COLO668 (cell line): Measurements from ENCODE around the gene ABCA8.

Experiments used
- DNase-seq: peaks from one replicate; lab custom pipeline; 2025; ENCODE audit not compliant: unreplicated experiment; lab: John Stamatoyannopoulos, UW

The ABCA8 gene

DNA sequence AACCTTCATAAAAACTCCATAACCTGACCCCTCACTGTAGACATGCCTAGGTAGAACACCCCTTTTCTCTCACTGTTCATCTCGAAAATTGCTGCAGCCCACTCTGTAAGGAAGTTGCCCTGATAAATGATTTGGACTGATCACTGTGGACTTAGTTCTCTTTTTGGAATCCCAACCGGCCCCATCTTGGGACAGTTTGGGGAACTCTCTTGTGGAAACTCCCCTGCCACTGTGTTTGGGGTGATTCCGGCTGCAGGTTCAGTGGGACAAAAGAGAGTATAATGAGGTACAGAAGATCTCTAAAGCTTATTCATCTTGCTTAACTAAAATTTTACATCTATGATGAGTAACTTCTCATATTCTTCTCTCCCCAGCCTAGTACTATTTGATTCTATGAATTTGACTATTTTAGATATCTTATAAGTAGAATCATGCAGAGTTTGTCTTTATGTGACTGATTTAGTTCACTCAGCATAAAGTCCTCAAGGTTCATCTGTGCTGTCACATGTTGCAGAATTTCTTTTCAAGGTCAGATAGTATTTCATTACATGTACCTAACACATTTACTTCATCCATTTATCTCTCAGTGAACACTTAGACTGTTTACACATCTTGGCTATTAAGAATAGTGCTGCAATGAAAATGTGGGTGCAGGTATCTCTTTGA, 84.9 kb downstream of the ABCA8 start:
- DNase-seq: no peak

DNA sequence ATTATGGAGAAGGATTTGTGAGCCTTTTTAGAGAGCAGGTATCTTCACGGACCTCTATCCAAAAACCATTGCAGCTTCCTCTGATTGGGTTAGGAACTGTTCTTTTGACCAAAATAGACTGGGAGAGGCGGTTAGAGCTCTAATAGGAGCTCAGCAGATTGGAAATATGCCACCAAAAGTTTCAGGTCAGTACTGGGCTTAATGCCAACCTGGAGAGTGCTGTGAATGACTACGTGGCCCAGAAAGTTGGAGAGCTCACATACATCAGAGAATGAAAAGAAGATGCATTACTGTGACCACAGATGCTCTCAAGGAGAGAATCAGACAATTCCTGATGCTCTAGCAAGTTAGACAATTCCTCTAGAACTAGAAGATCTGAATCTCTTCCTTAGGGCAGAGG, 86.5 kb downstream of the ABCA8 start:
- DNase-seq: no peak

DNA sequence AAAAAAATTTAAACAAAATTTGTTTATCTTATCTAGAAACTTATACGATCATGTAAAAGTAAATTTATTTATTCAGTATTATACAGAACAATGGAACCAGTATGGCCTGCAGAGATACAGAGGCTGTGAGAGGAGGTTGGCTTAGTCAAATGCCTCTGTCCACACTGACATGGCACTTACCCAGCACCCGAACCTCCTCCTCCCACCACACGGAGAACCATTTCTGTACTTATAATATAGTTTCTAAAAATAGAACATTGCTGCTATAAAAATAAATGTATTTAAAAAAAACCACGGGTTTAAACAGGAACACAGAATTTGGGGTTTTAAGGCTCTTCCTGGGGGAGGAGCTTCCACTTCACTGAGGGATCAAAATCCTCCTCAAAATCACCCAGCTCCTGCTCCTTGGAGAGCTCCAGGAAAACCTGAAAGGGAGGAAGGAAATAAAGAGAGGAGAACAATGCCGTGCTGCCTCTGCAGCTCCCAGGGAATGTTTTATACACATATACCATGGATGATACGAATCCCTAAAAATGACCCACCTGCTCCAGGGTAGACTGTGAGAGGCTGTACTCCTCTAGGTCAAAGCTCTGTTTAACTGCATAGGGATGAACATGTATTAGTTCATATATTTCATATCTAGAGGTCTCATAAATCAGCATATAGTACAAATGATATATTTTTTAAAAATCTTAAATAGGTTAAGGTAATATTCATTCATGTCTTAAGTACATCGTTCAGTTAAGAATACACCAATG, 87.3 kb downstream of the ABCA8 start:
- no peak for DNase-seq

DNA sequence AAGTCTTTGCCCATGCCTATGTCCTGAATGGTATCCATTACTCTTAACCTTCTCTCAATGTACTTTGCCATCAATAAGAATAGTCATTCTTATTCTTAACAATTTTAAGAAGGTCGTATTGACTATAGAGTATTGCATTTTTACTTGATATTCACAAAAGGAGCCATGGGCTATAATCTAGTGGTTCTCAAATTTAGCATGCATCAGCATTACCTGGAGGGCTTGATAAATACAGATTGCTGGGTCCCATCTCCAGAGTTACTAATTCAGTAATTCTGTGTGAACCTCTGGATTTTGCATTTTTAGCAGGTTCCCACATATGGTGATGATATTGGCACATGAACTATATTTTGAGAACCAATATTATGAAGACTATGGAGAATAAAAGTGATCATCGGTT, 89.6 kb downstream of the ABCA8 start:
- no peak for DNase-seq

DNA sequence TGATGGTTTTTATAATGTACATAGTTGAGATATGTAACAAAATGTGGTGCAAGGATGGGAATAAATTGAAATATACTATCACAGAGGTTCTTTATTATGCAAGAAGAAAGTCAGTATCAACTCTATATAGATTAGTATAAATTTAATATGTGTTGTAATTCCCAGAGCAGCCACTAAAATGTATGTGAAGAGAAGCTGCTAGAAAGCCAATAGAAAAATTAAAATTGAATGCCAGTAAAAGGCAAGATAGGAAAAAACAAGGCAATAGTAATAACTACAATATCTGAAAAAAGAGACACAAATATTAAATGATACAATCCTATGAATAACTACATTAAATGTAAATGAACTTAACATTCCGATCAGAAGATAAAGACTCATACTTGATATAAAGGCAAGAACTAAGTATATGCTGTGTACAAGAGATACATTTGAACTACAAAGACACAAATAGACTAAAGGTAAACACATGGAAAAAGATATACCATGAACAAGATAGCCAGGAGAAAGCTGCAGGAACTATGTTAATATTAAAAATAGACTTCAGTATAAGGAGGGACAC, 92.0 kb downstream of the ABCA8 start:
- no peak for DNase-seq

DNA sequence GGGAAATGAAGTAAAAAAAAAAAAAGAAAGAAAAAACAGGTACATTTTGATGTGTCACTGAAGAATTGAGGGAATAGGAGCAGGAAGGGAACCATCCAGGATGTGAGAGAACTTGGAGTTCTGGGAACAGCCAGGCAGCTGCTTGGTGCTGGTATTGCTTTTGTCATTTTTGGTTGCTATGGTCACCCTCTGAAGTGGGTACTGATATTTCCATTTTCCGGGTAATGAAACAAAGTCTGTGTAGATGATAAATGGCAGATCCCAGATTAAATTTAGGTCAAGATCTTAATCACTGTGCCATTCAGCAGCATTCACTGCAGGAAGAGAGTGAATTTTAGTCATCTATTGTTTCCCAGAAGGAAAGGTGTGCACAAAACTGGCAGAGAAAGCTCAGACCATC, 93.6 kb downstream of the ABCA8 start:
- peak; percentile 56 for DNase-seq

DNA sequence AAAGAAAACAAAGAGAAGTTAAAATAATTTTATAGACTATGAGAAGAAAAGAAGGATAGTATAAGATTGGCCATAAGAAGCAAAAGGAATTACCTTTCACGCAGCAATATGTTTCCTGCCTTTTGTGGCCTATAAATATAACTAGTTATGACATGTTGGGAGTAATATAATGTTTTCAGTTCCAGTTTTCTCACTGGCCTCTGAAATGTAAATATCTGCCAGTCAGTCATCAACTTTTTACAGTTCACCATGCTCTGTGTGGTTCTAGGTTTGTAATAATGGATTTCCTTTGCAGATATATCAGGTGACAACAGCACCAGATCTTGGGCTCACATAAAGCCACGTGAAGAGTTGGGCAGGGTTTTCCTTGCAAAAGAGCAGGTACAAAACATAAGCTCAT, 94.3 kb downstream of the ABCA8 start:
- DNase-seq: no peak

DNA sequence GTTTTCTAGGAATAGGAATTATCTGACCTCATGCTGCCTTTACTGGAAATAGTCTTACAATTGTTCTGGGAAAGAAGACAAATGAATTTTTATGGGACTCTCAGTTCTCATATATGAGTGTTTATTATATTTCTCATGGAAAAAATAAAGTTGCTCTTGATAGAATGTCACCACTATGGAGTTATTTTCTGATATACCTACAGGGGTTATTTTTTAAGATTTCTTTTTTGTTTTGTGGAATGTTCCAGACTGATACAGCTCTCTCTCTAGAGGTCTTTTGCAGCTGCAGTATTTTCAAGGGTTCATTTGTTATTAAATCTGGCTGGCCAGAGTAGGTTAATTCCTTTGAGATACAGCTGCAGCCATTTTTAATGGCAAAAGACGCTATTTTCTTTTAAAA, 100.7 kb downstream of the ABCA8 start:
- DNase-seq: no peak

DNA sequence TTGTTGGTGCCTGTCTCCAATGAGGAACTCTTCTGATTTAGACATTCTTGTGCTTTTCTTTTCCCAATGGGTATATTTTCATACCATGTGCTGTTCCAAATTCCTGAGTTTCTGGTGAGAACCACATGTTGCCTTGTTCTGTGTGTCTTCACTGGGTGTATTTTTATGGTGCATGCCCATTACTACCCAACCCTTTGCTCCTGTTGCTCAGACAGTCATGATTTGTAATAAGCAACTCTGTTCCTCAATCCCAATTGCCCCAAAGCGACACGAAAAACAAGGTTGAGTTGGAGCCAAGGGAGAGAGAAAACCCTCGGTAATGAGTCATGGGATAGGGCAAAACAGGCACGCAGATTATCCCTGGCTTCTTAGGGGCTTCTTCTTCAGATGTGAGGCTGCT, 101.8 kb downstream of the ABCA8 start:
- DNase-seq: no peak

DNA sequence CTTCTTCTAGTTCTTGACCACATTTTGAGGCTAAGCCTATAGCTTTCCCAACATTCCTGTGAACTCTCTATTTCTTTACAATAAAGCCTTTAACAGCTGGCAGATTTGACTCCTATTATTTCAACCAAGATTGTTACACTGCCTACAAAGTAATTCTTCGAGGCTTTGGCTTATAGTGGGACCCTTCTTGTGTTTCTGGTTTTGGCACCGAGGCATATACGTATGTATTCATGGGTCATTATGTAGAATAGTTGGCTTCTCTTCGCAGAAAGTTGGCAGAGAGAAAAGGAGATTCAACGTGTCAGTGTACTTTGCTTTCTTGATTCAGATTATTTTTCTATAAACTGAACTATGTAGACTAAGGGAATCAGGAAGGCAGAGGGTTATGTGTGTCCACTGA, 102.2 kb downstream of the ABCA8 start:
- no peak for DNase-seq

DNA sequence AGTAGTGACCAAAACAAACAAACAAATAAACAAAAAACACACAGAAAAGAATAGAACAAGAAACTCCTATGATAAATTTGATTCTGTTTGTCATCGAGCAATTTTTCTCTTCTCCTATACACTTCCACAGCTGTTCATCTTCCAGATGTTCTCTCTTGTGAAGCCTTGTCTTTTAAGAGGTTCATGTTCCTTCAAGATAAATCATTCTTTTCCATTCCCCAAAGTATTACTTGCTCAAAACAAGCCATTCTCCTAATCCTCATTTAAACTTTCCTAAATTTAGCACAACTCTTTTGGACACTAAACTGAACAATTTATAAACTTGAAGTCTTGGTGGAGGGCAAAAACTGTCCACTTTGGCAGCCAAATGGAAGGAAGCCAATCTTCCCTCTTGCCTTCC, 103.3 kb downstream of the ABCA8 start:
- DNase-seq: no peak

DNA sequence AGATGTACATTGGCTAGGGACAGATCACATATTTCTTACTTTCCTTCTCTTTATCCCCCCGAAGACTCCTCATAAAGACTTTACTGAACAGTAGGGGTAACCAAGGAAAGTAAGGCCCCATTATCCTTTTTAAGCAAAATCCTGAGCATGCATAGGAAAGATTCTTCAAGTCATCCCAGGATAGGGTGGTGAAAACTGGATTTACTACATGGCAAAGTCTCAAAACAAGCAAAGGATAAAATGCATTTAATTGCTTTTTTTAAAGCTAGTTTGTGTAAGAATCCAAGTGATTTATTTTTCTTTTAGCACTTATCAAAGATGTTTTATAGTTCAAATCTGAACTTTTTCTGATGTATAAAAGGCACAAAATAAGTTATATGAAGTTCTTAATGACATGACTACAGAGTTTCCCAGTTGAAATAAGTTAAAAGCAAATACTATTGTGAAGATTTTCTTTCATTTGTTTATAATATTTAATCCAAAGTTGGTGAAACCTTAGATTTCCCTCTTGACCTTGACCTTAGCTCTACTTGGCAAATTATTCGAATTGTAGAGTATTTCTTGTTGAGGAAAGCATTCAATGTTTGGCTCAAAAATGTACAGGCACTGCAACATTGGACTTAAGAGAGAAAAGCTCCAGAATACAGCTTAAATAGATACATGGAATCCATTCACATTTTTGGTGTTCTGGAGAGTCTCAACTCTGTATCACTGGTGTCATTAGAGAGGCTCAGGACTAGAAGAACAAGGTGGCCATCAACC, 104.3 kb downstream of the ABCA8 start:
- no peak for DNase-seq

DNA sequence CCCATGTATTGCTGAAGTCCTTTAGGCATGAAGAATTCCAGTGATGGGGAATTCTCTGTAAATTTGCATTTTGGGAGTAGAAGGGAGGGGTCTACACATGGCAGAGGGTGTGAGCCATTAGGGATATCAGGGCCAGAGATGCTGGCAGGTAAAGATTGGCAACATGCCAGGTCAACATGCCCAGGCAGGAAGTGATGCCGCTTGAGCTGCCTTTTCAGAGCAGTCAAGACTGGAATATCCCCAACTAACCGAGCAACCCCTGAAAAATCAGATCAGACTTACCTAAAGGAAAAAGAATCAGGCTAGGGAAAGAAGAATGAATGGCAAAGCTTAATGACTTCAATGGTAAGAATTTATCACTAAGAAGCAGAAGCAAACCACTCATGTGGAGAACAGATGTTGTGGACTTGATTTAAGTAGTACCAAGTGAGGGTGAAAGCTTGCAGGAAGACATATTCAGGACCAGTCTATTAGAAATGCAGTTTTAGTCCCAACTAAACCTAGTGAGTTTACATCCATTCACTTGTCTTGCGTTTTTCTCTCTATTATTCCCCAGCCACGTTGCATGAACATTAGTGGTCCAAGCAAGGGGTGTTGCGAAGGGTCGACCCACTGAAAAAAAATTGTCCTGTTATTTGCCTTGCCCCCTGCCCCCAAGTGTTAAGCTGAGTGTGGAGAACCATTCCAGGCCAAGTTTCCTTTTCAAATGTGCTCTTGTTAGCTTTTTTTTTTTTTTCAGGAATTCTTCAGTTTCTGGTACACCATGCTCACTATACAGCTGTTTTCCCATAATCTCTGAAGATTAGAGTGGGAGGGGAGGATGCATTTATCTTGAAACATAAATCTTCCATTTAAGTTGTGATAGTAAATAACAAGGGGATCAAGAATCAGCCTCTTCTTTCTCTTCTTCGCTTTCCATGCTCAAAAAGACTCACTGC, 105.2 kb downstream of the ABCA8 start:
- DNase-seq: peak; percentile 58

DNA sequence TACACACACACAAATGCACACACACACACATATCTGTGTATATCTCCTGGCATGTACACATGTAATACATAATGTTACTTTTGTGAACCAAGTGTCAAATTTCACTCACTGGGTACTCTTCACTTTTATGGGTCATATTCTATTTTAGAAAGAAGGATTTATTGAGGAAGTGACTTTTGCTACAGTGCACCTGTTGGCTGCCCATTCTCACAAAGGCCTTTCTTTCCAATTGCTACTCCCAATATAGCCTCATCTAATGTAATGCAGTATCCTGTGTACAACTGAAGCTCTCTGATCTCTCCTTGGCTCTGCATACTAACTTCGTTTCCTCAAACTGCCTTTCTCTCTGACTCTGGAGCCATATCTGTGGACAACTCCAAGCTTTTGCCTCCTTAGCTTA, 107.5 kb downstream of the ABCA8 start:
- DNase-seq: no peak

DNA sequence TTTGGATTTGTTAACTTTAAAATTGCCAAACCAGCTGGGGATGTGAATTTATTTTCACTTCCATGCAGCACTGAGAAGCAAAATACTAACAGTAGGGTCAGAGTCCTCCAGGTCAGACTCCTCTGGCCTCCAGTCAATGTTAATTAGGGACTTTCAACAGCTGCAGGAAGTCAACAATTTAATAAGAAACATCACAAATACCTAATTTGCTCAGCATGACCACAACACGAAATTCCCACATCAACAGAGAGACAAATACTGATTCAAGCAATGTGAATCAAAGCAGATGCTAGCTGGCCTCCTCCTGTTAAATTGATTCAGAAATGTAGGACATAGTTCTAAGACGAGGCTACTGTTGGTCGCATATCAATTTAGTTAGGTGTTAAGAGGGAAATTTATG, 111.7 kb downstream of the ABCA8 start:
- no peak for DNase-seq

DNA sequence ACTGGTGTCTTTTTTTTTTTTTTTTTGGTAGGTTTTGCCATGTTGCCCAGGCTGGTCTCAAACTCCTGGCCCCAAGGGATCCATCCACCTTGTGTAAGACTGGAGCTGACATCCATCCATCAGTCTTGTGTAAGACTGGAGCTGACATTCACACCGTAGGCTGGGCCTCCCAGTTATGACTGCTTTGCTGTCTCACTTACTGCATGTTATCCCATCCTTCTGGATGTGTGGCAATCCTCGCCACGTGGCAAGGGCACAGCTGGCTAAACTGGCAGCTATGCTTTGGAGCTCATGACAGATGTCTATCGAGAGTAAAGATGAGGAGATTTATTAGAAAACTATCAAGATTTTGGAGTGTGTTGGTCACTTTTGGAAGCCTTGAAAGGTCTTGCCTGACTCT, 115.1 kb downstream of the ABCA8 start:
- no peak for DNase-seq

DNA sequence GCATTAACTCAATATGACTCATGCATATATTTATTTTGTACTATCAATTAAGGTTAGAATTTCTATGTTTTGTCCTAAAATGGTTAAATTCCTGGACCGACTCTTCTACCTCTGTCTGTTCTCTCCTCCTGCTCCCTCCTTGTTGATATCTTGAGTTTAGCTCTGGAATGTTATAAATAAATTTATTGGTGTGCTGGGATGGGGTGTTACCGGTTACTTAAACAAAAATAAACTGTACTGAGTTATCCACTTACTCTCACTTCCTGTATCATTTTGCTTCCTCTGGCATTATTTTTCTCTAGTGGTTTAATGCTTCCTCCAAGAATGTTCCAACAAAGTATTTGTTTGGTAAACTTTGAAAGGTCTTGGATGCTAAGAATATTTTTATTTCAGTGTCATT, 120.1 kb downstream of the ABCA8 start:
- no peak for DNase-seq

DNA sequence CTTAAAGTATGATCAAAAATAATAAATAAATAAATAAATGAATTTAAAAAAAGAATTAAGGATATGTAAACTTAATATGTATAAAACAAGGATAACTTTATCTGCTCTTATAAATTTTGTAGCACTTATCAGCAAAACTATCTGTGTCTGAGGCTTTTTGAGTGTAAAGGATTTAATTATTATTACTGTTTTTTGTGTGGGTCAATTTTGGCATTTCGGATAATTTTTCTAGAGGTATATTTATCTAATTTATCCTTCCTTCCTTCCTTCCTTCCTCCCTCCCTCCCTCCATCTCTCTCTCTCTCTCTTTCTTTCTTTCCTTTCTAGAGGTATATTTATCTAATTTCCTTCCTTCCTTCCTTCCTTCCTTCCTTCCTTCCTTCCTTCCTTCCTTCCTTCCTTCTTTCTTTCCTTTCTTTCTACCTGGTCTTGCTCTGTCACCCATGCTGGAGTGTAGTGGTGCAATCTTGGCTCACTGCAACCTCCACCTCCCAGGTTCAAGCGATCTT, 120.8 kb downstream of the ABCA8 start:
- DNase-seq: no peak

DNA sequence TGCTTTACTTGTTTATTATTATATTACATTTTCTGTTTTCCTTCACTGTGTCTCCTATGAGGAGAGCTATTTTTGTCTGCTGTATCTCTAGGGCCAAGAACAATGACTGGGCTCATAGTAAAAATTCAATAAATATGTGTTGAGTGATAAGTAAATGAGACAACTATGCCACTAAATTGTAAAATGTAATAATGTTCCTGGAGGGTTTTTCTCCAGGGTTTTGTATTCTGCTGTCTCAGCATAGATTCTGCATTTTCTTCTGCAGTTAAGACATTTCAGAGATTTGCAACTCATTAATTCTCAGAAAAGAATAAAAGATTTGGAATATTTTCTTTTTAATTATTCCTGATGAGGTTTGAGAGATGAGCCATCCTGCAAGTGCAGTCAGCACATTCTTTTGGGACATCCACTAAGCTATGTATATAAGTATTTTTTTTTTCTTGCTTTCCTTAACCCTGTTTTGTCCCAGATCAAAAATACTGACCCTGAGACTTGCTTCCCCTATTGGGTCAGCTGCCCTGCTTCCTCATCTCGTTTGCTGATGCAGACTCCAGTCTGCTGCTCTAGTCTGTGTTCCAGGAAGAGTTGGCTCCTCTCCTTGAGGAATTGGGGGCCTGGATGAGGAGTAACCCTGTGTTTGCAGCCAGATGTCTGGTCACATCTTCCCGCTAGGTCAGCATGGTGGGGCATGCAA, 122.9 kb downstream of the ABCA8 start:
- DNase-seq: no peak

DNA sequence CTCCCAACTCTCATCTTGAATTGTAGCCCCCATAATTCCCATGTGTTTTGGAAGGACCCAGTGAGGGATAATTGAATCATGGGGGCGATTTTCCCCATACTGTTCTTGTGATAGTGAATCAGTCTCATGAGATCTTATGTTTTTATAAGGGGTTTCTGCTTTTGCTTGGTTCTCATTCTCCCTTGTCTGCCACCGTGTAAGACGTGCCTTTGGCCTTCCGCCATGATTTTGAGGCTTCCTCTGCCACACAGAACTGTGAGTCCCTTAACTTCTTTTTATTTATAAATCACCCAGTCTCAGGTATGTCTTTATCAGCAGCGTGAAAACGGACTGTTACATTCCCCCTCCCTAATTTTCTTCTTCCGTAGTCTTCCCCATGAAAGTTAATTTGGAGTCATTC, 124.0 kb downstream of the ABCA8 start:
- DNase-seq: no peak
